ENCODE measurements around the gene ZNF660.

DNA sequence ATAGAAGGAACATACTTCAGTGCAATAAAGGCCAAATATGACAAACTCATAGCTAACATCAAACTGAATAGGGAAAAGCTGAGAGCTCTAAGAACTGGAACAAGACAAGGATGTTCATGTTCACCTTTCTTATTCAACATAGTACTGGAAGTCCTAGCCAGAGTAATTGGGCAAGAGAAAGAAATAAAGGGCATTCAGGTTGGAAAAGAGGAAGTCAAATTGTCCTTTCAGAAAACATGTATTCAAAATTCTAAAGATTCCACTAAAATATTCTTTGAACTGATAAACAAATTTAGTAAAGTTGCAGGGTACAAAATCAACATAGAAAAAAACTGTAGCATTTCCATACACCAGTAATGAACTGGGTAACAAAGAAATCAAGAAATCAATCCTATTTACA, 27.9 kb downstream of the ZNF660 start:
- TF ChIP-seq, protein P1, sequence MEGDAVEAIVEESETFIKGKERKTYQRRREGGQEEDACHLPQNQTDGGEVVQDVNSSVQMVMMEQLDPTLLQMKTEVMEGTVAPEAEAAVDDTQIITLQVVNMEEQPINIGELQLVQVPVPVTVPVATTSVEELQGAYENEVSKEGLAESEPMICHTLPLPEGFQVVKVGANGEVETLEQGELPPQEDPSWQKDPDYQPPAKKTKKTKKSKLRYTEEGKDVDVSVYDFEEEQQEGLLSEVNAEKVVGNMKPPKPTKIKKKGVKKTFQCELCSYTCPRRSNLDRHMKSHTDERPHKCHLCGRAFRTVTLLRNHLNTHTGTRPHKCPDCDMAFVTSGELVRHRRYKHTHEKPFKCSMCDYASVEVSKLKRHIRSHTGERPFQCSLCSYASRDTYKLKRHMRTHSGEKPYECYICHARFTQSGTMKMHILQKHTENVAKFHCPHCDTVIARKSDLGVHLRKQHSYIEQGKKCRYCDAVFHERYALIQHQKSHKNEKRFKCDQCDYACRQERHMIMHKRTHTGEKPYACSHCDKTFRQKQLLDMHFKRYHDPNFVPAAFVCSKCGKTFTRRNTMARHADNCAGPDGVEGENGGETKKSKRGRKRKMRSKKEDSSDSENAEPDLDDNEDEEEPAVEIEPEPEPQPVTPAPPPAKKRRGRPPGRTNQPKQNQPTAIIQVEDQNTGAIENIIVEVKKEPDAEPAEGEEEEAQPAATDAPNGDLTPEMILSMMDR (IDR thresholded peaks at IDR 0.05): no peak
- TF ChIP-seq POLR2A (IDR thresholded peaks at IDR 0.05): no peak
